Measurements from ENCODE around the gene CCDC106. TPM values are rescaled to one million over a fixed set of nuclear protein-coding genes. Genes with fewer than 3 reads are reported as not detected.

Gene CCDC106
- total and polyA plus RNA-seq, 2 donors: 4.1 to 17.7 TPM

GRCh38 chr19:55687281-55688201, 39.5 kb downstream of the CCDC106 start:
- 92% methylated on average over 22 of the region's 22 CpGs for WGBS

GRCh38 chr19:55688422-55689218, 40.6 kb downstream of the CCDC106 start:
- no peak overlapping the region for H3K27ac ChIP-seq (ENCODE audit: low read depth)
- H3K4me3 ChIP-seq (ENCODE audit: low read depth, low read length): no peak overlapping the region
- H3K36me3 ChIP-seq (ENCODE audit: insufficient read depth): peaks cover 6% of the 10 kb centered on the region
- no peaks in the 10 kb centered on the region for H3K4me1 ChIP-seq (ENCODE audit: insufficient read depth)
- DNase-seq (ENCODE audit: extremely low spot score): no peak
- 60% methylated on average over 27 of the region's 27 CpGs for WGBS

More at GRCh38 chr19:55687281-55688201, 39.5 kb downstream of the CCDC106 start:
- no peak for DNase-seq (ENCODE audit: extremely low spot score)
- Histone ChIP-seq H3K4me1 (ENCODE audit: insufficient read depth) (no peaks in the 10 kb centered on the region), H3K27ac (ENCODE audit: low read depth) (no peak overlapping the region), H3K4me3 (ENCODE audit: low read depth, low read length) (no peak overlapping the region), H3K36me3 (ENCODE audit: insufficient read depth) (peaks cover 6% of the 10 kb centered on the region)

- Histone ChIP-seq H3K36me3 (ENCODE audit: insufficient read depth) (peaks cover 7% of the 10 kb centered on the region), H3K27ac (ENCODE audit: low read depth) (no peak overlapping the region), H3K4me3 (ENCODE audit: low read depth, low read length) (no peak overlapping the region), H3K4me1 (ENCODE audit: insufficient read depth) (no peaks in the 10 kb centered on the region)
- 92% methylated on average over 35 of the region's 35 CpGs for WGBS
- no peak for DNase-seq (ENCODE audit: extremely low spot score)
Measured at GRCh38 chr19:55689411-55690108, 41.5 kb downstream of the CCDC106 start.

- Histone ChIP-seq H3K4me3 (ENCODE audit: low read depth, low read length) (no peak overlapping the region), H3K36me3 (ENCODE audit: insufficient read depth) (peaks cover 9% of the 10 kb centered on the region), H3K4me1 (ENCODE audit: insufficient read depth) (no peaks in the 10 kb centered on the region), H3K27ac (ENCODE audit: low read depth) (no peak overlapping the region)
- WGBS: 94% methylated on average over 25 of the region's 25 CpGs
- no peak for DNase-seq (ENCODE audit: extremely low spot score)
Measured at GRCh38 chr19:55690109-55690768, 42.2 kb downstream of the CCDC106 start.

- 91% methylated on average over 31 of the region's 31 CpGs for WGBS
- Histone ChIP-seq H3K36me3 (ENCODE audit: insufficient read depth) (peaks cover 9% of the 10 kb centered on the region), H3K4me1 (ENCODE audit: insufficient read depth) (no peaks in the 10 kb centered on the region), H3K27ac (ENCODE audit: low read depth) (no peak overlapping the region), H3K4me3 (ENCODE audit: low read depth, low read length) (no peak overlapping the region)
- no peak for DNase-seq (ENCODE audit: extremely low spot score)
Measured at GRCh38 chr19:55690769-55691545, 42.9 kb downstream of the CCDC106 start.

DNA sequence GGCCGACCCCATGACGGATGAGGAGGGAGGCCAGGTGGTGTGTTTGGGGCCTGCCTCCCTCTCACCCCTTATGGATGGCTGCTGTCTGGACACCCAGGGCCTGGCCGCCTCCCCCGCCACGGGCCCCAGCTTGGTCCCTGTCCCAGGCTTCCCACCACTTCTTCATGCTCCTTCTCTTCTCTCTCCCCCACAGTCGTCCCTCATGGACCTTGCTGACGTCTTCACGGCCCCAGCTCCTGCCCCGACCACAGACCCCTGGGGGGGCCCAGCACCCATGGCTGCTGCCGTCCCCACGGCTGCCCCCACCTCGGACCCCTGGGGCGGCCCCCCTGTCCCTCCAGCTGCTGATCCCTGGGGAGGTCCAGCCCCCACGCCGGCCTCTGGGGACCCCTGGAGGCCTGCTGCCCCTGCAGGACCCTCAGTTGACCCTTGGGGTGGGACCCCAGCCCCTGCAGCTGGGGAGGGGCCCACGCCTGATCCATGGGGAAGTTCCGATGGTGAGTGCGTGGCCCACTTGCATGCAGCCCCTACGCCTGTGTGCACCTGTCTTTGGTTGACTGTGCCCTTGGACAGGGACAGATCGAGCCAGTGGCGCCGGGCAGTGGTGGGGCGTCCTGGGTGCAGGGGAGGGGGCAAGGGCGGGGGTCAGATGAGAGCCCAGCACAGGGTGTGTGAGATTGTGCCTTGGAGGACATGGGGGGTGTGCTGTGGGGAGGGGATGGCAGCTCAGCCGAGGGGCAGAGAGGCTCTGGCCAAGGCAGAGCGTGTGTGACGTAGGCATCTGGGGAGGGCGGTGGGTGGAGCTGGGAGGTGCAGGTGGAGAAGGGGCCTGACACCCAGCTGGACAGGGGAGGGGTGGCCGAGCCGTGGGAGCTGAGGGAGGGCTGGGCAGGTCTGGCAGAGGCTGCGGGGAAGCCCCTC, 43.8 kb downstream of the CCDC106 start:
- Histone ChIP-seq H3K4me1 (ENCODE audit: insufficient read depth) (no peaks in the 10 kb centered on the region), H3K36me3 (ENCODE audit: insufficient read depth) (peaks cover 9% of the 10 kb centered on the region), H3K4me3 (ENCODE audit: low read depth, low read length) (no peak overlapping the region), H3K27ac (ENCODE audit: low read depth) (no peak overlapping the region)
- DNase-seq (ENCODE audit: extremely low spot score): no peak
- WGBS: 93% methylated on average over 31 of the region's 31 CpGs

DNA sequence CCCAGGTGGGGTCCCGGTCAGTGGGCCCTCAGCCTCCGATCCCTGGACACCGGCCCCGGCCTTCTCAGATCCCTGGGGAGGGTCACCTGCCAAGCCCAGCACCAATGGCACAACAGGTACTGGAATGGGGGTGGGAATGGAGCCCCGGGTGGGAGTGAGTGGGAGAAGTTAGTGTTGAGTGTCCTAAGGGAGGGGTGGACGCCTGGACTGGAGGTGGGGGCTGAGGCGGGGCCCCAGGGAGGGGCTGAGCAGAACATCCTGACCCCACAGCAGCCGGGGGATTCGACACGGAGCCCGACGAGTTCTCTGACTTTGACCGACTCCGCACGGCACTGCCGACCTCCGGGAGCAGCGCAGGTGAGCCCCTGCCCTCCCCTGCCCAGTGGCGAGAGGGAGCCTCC, 44.7 kb downstream of the CCDC106 start:
- WGBS: 89% methylated on average over 19 of the region's 19 CpGs
- Histone ChIP-seq H3K4me1 (ENCODE audit: insufficient read depth) (no peaks in the 10 kb centered on the region), H3K27ac (ENCODE audit: low read depth) (no peak overlapping the region), H3K36me3 (ENCODE audit: insufficient read depth) (peaks cover 9% of the 10 kb centered on the region), H3K4me3 (ENCODE audit: low read depth, low read length) (no peak overlapping the region)
- DNase-seq (ENCODE audit: extremely low spot score): no peak

DNA sequence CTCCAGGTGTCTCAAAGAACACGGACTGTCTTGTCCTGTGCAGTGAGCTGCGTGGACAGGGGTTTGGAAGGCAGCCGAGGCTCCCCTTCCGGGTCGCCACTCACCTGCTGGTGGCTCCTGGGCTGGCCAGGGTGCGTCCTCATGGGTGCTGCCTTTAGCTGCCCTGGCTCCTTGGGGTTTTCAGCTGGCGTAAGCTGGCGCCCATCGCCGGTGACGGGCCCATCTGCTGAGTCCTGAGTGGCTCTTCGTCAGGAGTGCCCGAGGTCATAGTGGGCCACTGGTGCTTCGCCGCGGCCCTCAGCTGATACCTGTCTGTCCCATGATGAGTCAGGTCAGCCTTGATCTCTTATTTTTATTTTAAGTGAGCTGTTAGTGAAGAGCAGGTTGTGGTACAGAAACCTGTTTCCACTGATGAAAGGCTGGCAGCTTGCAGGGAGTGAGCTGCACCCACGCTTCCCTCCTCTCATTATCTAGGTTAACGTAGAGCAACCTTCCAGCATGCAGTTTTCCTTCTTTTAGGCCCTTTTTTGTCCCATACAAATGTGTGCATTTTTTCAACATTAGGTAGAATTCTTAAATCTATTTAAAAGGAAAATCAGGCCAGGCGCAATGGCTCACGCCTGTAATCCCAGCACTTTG, 45.4 kb downstream of the CCDC106 start:
- DNase-seq (ENCODE audit: extremely low spot score): no peak
- Histone ChIP-seq H3K27ac (ENCODE audit: low read depth) (no peak overlapping the region), H3K36me3 (ENCODE audit: insufficient read depth) (peaks cover 9% of the 10 kb centered on the region), H3K4me1 (ENCODE audit: insufficient read depth) (no peaks in the 10 kb centered on the region), H3K4me3 (ENCODE audit: low read depth, low read length) (no peak overlapping the region)
- WGBS: 95% methylated on average over 20 of the region's 20 CpGs

- DNase-seq (ENCODE audit: extremely low spot score): no peak
- H3K4me1 ChIP-seq (ENCODE audit: insufficient read depth): no peaks in the 10 kb centered on the region
Measured at GRCh38 chr19:55694241-55694655, 46.2 kb downstream of the CCDC106 start.

DNA sequence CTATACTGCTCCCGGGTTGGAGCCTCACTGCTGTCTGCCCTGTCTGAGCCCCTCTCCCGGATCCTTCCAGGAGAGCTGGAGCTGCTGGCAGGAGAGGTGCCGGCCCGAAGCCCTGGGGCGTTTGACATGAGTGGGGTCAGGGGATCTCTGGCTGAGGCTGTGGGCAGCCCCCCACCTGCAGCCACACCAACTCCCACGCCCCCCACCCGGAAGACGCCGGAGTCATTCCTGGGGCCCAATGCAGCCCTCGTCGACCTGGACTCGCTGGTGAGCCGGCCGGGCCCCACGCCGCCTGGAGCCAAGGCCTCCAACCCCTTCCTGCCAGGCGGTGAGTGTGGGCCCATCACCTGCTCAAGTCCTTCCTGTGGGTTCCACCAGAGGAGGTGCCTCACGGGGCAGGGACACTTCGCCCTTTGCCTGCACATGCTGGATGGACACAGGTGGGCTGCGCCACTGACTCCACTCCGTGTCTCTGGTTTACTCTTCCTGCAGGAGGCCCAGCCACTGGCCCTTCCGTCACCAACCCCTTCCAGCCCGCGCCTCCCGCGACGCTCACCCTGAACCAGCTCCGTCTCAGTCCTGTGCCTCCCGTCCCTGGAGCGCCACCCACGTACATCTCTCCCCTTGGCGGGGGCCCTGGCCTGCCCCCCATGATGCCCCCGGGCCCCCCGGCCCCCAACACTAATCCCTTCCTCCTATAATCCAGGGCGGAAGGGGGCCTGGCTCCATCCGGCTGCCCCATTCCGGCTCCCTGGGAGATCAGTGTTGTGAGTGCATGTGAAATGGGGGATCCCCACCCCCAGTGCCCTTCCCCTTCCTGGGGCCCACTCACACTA, 46.9 kb downstream of the CCDC106 start:
- no peaks in the 10 kb centered on the region for H3K4me1 ChIP-seq (ENCODE audit: insufficient read depth)
- H3K4me3 ChIP-seq (ENCODE audit: low read depth, low read length): no peak overlapping the region
- WGBS: 94% methylated on average over 37 of the region's 37 CpGs
- DNase-seq (ENCODE audit: extremely low spot score): no peak
- H3K36me3 ChIP-seq (ENCODE audit: insufficient read depth): peaks cover 7% of the 10 kb centered on the region
- no peak overlapping the region for H3K27ac ChIP-seq (ENCODE audit: low read depth)

More at GRCh38 chr19:55694241-55694655, 46.2 kb downstream of the CCDC106 start:
- no peak overlapping the region for H3K27ac ChIP-seq (ENCODE audit: low read depth)
- WGBS: 86% methylated on average over 15 of the region's 15 CpGs
- H3K36me3 ChIP-seq (ENCODE audit: insufficient read depth): peaks cover 7% of the 10 kb centered on the region
- no peak overlapping the region for H3K4me3 ChIP-seq (ENCODE audit: low read depth, low read length)
